Panc1 (cell line): ENCODE data around the gene MTM1.

Source experiments
- POLR2AphosphoS5 ChIP-seq: IDR thresholded peaks from 2 replicates; pipeline ENCODE4 v1.6.1; 2012; ENCODE audit warnings: mild to moderate bottlenecking, low read depth, low read length, moderate library complexity
- SIN3A ChIP-seq: IDR thresholded peaks from 2 replicates; pipeline ENCODE4 v1.6.1; 2012; ENCODE audit warnings: low read depth, mild to moderate bottlenecking, low read length, moderate library complexity, borderline replicate concordance; ENCODE audit not compliant: insufficient read depth
- TCF7L2 ChIP-seq: IDR thresholded peaks from 2 replicates; pipeline ENCODE4 v1.6.1; 2011; ENCODE audit warnings: mild to moderate bottlenecking, low read depth, low read length, inconsistent platforms
- TF ChIP-seq, protein P1 (sequence below): fragments of 450-650 bp; IDR thresholded peaks from 2 replicates; pipeline ENCODE4 v1.5.1; 2017; ENCODE audit warnings: mild to moderate bottlenecking
- TF ChIP-seq, protein P2 (sequence below), 2 experiments: IDR thresholded peaks; 2 replicates each; pipeline ENCODE4 v1.6.1; 2011 to 2012; ENCODE audit warnings: low read depth in 2 of 2, control low read depth in 1 of 2, low read length in 1 of 2, mild to moderate bottlenecking in 1 of 2, moderate library complexity in 1 of 2; ENCODE audit not compliant: insufficient read depth in 1 of 2

- TF ChIP-seq, protein P1, sequence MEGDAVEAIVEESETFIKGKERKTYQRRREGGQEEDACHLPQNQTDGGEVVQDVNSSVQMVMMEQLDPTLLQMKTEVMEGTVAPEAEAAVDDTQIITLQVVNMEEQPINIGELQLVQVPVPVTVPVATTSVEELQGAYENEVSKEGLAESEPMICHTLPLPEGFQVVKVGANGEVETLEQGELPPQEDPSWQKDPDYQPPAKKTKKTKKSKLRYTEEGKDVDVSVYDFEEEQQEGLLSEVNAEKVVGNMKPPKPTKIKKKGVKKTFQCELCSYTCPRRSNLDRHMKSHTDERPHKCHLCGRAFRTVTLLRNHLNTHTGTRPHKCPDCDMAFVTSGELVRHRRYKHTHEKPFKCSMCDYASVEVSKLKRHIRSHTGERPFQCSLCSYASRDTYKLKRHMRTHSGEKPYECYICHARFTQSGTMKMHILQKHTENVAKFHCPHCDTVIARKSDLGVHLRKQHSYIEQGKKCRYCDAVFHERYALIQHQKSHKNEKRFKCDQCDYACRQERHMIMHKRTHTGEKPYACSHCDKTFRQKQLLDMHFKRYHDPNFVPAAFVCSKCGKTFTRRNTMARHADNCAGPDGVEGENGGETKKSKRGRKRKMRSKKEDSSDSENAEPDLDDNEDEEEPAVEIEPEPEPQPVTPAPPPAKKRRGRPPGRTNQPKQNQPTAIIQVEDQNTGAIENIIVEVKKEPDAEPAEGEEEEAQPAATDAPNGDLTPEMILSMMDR, result no peak
- TF ChIP-seq TCF7L2 (no peak), POLR2AphosphoS5 (no peak), SIN3A (no peak)
- TF ChIP-seq, protein P2, sequence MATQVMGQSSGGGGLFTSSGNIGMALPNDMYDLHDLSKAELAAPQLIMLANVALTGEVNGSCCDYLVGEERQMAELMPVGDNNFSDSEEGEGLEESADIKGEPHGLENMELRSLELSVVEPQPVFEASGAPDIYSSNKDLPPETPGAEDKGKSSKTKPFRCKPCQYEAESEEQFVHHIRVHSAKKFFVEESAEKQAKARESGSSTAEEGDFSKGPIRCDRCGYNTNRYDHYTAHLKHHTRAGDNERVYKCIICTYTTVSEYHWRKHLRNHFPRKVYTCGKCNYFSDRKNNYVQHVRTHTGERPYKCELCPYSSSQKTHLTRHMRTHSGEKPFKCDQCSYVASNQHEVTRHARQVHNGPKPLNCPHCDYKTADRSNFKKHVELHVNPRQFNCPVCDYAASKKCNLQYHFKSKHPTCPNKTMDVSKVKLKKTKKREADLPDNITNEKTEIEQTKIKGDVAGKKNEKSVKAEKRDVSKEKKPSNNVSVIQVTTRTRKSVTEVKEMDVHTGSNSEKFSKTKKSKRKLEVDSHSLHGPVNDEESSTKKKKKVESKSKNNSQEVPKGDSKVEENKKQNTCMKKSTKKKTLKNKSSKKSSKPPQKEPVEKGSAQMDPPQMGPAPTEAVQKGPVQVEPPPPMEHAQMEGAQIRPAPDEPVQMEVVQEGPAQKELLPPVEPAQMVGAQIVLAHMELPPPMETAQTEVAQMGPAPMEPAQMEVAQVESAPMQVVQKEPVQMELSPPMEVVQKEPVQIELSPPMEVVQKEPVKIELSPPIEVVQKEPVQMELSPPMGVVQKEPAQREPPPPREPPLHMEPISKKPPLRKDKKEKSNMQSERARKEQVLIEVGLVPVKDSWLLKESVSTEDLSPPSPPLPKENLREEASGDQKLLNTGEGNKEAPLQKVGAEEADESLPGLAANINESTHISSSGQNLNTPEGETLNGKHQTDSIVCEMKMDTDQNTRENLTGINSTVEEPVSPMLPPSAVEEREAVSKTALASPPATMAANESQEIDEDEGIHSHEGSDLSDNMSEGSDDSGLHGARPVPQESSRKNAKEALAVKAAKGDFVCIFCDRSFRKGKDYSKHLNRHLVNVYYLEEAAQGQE (IDR thresholded peaks at IDR 0.05; ENCODE audit: insufficient read depth in 1 of 2, low read depth in 2 of 2, low read length in 1 of 2), result no peak
These were observed 37.2 kb downstream of the MTM1 start for GRCh38 chrX:150605603-150606002.
